ENCODE measurements around the gene SIL1. TPM values are rescaled to one million over a fixed set of nuclear protein-coding genes. Genes with fewer than 3 reads are reported as not detected.

SIL1 gene
- total RNA-seq, 1 experiment from 2014 or later, result 46.5 TPM

- DNase-seq, result no peak
- H3K9me3 ChIP-seq (ENCODE audit: insufficient read depth, low read depth), result no peaks in the 10 kb centered on the region
- BruUV-seq (replicated peaks), result no TSS peak
- TF ChIP-seq CTCF (conservative IDR thresholded peaks at IDR 0.05), result no peak
- TF ChIP-seq EZH2 (IDR thresholded peaks at IDR 0.05; ENCODE audit: low read depth), result no peak
- POLR2A ChIA-PET (ENCODE audit: unreplicated experiment), result no interaction called here
- H3K4me1 ChIP-seq (replicated peaks; ENCODE audit: insufficient read depth), result no peaks in the 10 kb centered on the region
- H3K9me2 ChIP-seq (ENCODE audit: insufficient read depth), result no peaks in the 10 kb centered on the region
- no peaks in the 10 kb centered on the region for H3K79me2 ChIP-seq (ENCODE audit: low read depth)
- no peaks in the 10 kb centered on the region for H3K36me3 ChIP-seq (ENCODE audit: low read depth)
- no peak overlapping the region for H3K4me3 ChIP-seq
- H3K27ac ChIP-seq, result no peak overlapping the region
- H3K4me2 ChIP-seq, result no peak overlapping the region
- intact Hi-C loops (cut with micrococcal nuclease; ENCODE audit: unreplicated experiment), result no loop called here
- no peaks in the 10 kb centered on the region for H3F3A ChIP-seq (ENCODE audit: insufficient read depth, low read depth)
- no peaks in the 10 kb centered on the region for H3K27me3 ChIP-seq (ENCODE audit: insufficient read depth, low read depth)
- CTCF ChIA-PET, result no interaction called here
- H2AFZ ChIP-seq, result no peak overlapping the region
- H4K20me1 ChIP-seq (ENCODE audit: insufficient read depth), result no peaks in the 10 kb centered on the region
Measured at GRCh38 chr5:139131921-139132432, 66.2 kb downstream of the SIL1 start.

- H3K4me2 ChIP-seq, result no peak overlapping the region
- no peaks in the 10 kb centered on the region for H3K36me3 ChIP-seq (ENCODE audit: low read depth)
- no peak for DNase-seq
- no peaks in the 10 kb centered on the region for H3K9me3 ChIP-seq (ENCODE audit: insufficient read depth, low read depth)
- H3K27ac ChIP-seq, result no peak overlapping the region
- H2AFZ ChIP-seq, result no peak overlapping the region
- H4K20me1 ChIP-seq (ENCODE audit: insufficient read depth), result no peaks in the 10 kb centered on the region
- intact Hi-C loops (cut with micrococcal nuclease; ENCODE audit: unreplicated experiment), result no loop called here
- CTCF ChIA-PET, result no interaction called here
- no peaks in the 10 kb centered on the region for H3K27me3 ChIP-seq (ENCODE audit: insufficient read depth, low read depth)
- no peaks in the 10 kb centered on the region for H3F3A ChIP-seq (ENCODE audit: insufficient read depth, low read depth)
- no peak for TF ChIP-seq EZH2 (IDR thresholded peaks at IDR 0.05; ENCODE audit: low read depth)
- no peak for TF ChIP-seq CTCF (conservative IDR thresholded peaks at IDR 0.05)
- H3K4me1 ChIP-seq (replicated peaks; ENCODE audit: insufficient read depth), result no peaks in the 10 kb centered on the region
- POLR2A ChIA-PET (ENCODE audit: unreplicated experiment), result no interaction called here
- no peak overlapping the region for H3K4me3 ChIP-seq
- BruUV-seq (replicated peaks), result no TSS peak
- H3K9me2 ChIP-seq (ENCODE audit: insufficient read depth), result no peaks in the 10 kb centered on the region
- H3K79me2 ChIP-seq (ENCODE audit: low read depth), result no peaks in the 10 kb centered on the region
Measured at GRCh38 chr5:139131465-139131864, 66.7 kb downstream of the SIL1 start.

- Histone ChIP-seq H4K20me1 (ENCODE audit: insufficient read depth) (no peaks in the 10 kb centered on the region), H3K9me3 (ENCODE audit: insufficient read depth, low read depth) (no peaks in the 10 kb centered on the region), H3K4me3 (no peak overlapping the region), H3K4me2 (no peak overlapping the region), H3F3A (ENCODE audit: insufficient read depth, low read depth) (no peaks in the 10 kb centered on the region), H3K27me3 (ENCODE audit: insufficient read depth, low read depth) (no peaks in the 10 kb centered on the region), H3K36me3 (ENCODE audit: low read depth) (no peaks in the 10 kb centered on the region), H3K27ac (no peak overlapping the region), H3K79me2 (ENCODE audit: low read depth) (no peaks in the 10 kb centered on the region), H3K9me2 (ENCODE audit: insufficient read depth) (no peaks in the 10 kb centered on the region), H3K4me1 (replicated peaks; ENCODE audit: insufficient read depth) (no peaks in the 10 kb centered on the region), H2AFZ (no peak overlapping the region)
- ChIA-PET POLR2A (ENCODE audit: unreplicated experiment) (no interaction called here), CTCF (no interaction called here)
- no peak for TF ChIP-seq EZH2 (IDR thresholded peaks at IDR 0.05; ENCODE audit: low read depth)
- intact Hi-C loops (cut with micrococcal nuclease; ENCODE audit: unreplicated experiment), result no loop called here
- BruUV-seq (replicated peaks), result no TSS peak
- DNase-seq, result no peak
Measured at GRCh38 chr5:139131062-139131461, 67.1 kb downstream of the SIL1 start.

GRCh38 chr5:139130214-139130613 lies 68.0 kb downstream of the SIL1 start:
- no peaks in the 10 kb centered on the region for H3K36me3 ChIP-seq (ENCODE audit: low read depth)
- no peaks in the 10 kb centered on the region for H3K9me3 ChIP-seq (ENCODE audit: insufficient read depth, low read depth)
- POLR2A ChIA-PET (ENCODE audit: unreplicated experiment), result no interaction called here
- H3F3A ChIP-seq (ENCODE audit: insufficient read depth, low read depth), result no peaks in the 10 kb centered on the region
- H3K4me1 ChIP-seq (replicated peaks; ENCODE audit: insufficient read depth), result no peaks in the 10 kb centered on the region
- H2AFZ ChIP-seq, result no peak overlapping the region
- H3K27me3 ChIP-seq (ENCODE audit: insufficient read depth, low read depth), result no peaks in the 10 kb centered on the region
- H3K4me3 ChIP-seq, result no peak overlapping the region
- CTCF ChIA-PET, result interaction anchor here (0.6 kb wide), 1 partner anchor 487 kb away, joined by 3 read pairs; no protein-coding TSS in a partner anchor
- no TSS peak for BruUV-seq (replicated peaks)
- H3K4me2 ChIP-seq, result no peak overlapping the region
- intact Hi-C loops (cut with micrococcal nuclease; ENCODE audit: unreplicated experiment), result no loop called here
- no peaks in the 10 kb centered on the region for H3K79me2 ChIP-seq (ENCODE audit: low read depth)
- no peak for DNase-seq
- no peaks in the 10 kb centered on the region for H4K20me1 ChIP-seq (ENCODE audit: insufficient read depth)
- H3K9me2 ChIP-seq (ENCODE audit: insufficient read depth), result no peaks in the 10 kb centered on the region
- no peak overlapping the region for H3K27ac ChIP-seq
- TF ChIP-seq CTCF (conservative IDR thresholded peaks at IDR 0.05), result no peak
- TF ChIP-seq EZH2 (IDR thresholded peaks at IDR 0.05; ENCODE audit: low read depth), result no peak
